B cell (primary cell): ENCODE data around the gene NXPH2. TPM values are rescaled to one million over a fixed set of nuclear protein-coding genes. Genes with fewer than 3 reads are reported as not detected.

ENCODE experiments used
- ATAC-seq: fragments of 200-7000 bp; cut with Tn5 transposase; one replicate; pipeline ENCODE4 v1.10.0; 2021; ENCODE audit warnings: low read depth, mild to moderate bottlenecking, moderate number of reproducible peaks, moderate library complexity
- CTCF ChIA-PET: fragments of 350-600 bp; sonication (Branson Sonifier 250); formaldehyde crosslinking; loops from one replicate; lab custom pipeline; 2021; ENCODE audit warnings: antibody characterized with exemption, inconsistent platforms; lab: Charles Lee
- POLR2A ChIA-PET: fragments of 350-600 bp; sonication (Branson Sonifier 250); formaldehyde crosslinking; loops from one replicate; lab custom pipeline; 2021; ENCODE audit warnings: antibody characterized with exemption; lab: Charles Lee
- DNase-seq: peaks from one replicate; pipeline ENCODE4 v3.0.0; 2013
- H2AFZ ChIP-seq: 2 replicates; pipeline ENCODE4 v1.6.1; 2012; ENCODE audit warnings: mild to moderate bottlenecking, low read depth, low read length; ENCODE audit not compliant: insufficient read depth, poor library complexity, severe bottlenecking
- H3K27ac ChIP-seq, 2 donors: 1 replicate in 1 of 2; 2 replicates in 1 of 2; pipeline ENCODE4 v1.5.1; 2012 to 2013; ENCODE audit warnings: low read length in 2 of 2, mild to moderate bottlenecking in 2 of 2, moderate library complexity in 1 of 2
- H3K27me3 ChIP-seq, 4 experiments: fragments of 200-600 bp in 1 of 4; sonication (generic) in 1 of 4; replicated peaks in 1 of 4; 1 replicate in 2 of 4; 2 replicates in 2 of 4; pipeline versions ENCODE4 v1.6.1 to v1.7.0; 2013 to 2016; ENCODE audit warnings: low read length in 3 of 4, mild to moderate bottlenecking in 2 of 4, mixed read lengths in 1 of 4, moderate library complexity in 1 of 4; ENCODE audit not compliant: insufficient read depth in 4 of 4, control insufficient read depth in 3 of 4; ENCODE audit errors: control extremely low read depth in 1 of 4
- H3K36me3 ChIP-seq, 2 experiments: replicated peaks in 1 of 2; 1 replicate in 1 of 2; 2 replicates in 1 of 2; pipeline versions ENCODE4 v1.6.1 to v1.7.1; 2013; ENCODE audit warnings: low read length in 1 of 2; ENCODE audit not compliant: insufficient read depth in 2 of 2, control insufficient read depth in 1 of 2; ENCODE audit errors: control extremely low read depth in 1 of 2, extremely low read depth in 1 of 2
- H3K4me1 ChIP-seq, 2 donors: fragments of 200-600 bp in 1 of 2; sonication (generic) in 1 of 2; 1 replicate in 1 of 2; 2 replicates in 1 of 2; pipeline versions ENCODE4 v1.5.1 to v1.6.1; 2013 to 2017; ENCODE audit warnings: low read length in 2 of 2; ENCODE audit not compliant: control insufficient read depth in 2 of 2, insufficient read depth in 2 of 2
- H3K4me2 ChIP-seq: replicated peaks from 2 replicates; pipeline ENCODE3; 2012; ENCODE audit warnings: mild to moderate bottlenecking, low read depth, low read length; ENCODE audit not compliant: poor library complexity, severe bottlenecking
- H3K4me3 ChIP-seq, 5 experiments: fragments of 200-600 bp in 1 of 5; sonication (generic) in 1 of 5; 1 replicate in 3 of 5; 2 replicates in 2 of 5; pipeline versions ENCODE4 v1.5.1 to v1.7.0; 2011 to 2016; ENCODE audit warnings: low read length in 4 of 5, mild to moderate bottlenecking in 4 of 5, low read depth in 2 of 5, control low read depth in 1 of 5, moderate library complexity in 1 of 5; ENCODE audit not compliant: insufficient read depth in 1 of 5; ENCODE audit errors: control extremely low read depth in 1 of 5, extremely low read depth in 1 of 5
- H3K79me2 ChIP-seq: fragments of 200-600 bp; sonication (generic); one replicate; pipeline ENCODE4 v1.6.0; 2016; ENCODE audit warnings: low read length; ENCODE audit not compliant: control insufficient read depth, insufficient read depth
- H3K9ac ChIP-seq: fragments of 200-600 bp; sonication (generic); 2 replicates; pipeline ENCODE4 v1.6.1; 2017; ENCODE audit warnings: mild to moderate bottlenecking, low read length, moderate library complexity
- H3K9me3 ChIP-seq, 3 donors: one replicate each; pipeline versions ENCODE4 v1.6.1 to v1.7.1; 2013; ENCODE audit warnings: low read length in 2 of 3; ENCODE audit not compliant: control insufficient read depth in 2 of 3, insufficient read depth in 1 of 3; ENCODE audit errors: control extremely low read depth in 1 of 3
- H4K20me1 ChIP-seq: 2 replicates; pipeline ENCODE4 v1.6.0; 2012; ENCODE audit warnings: mild to moderate bottlenecking, low read length; ENCODE audit not compliant: insufficient read depth, control insufficient read depth, poor library complexity, severe bottlenecking
- H3K27ac Mint-ChIP-seq: one replicate; pipeline ENCODE4 v1.8.0; 2021; ENCODE audit warnings: mixed read lengths
- H3K27me3 Mint-ChIP-seq: one replicate; pipeline ENCODE4 v1.8.0; 2021; ENCODE audit warnings: mixed read lengths
- H3K4me1 Mint-ChIP-seq: one replicate; pipeline ENCODE4 v1.8.0; 2021; ENCODE audit warnings: mixed read lengths
- H3K4me3 Mint-ChIP-seq: one replicate; pipeline ENCODE4 v1.8.0; 2021; ENCODE audit warnings: mixed read lengths
- H3K9me3 Mint-ChIP-seq: one replicate; pipeline ENCODE4 v1.8.0; 2022; ENCODE audit warnings: mixed read lengths; ENCODE audit not compliant: insufficient read depth
- EZH2 ChIP-seq: IDR thresholded peaks from 2 replicates; pipeline ENCODE4 v1.6.1; 2012; ENCODE audit warnings: borderline replicate concordance, low read depth, mild to moderate bottlenecking, moderate library complexity, low read length; ENCODE audit not compliant: insufficient read depth, poor library complexity, severe bottlenecking
- WGBS: methylation state at CpG from one replicate; pipeline ENCODE4 v1.1.5; 2013; ENCODE audit warnings: missing lambda C conversion rate; ENCODE audit not compliant: insufficient coverage; 5-methylcytosine and 5-hydroxymethylcytosine counted together
- intact Hi-C: fragments of 100-400 bp; cut with micrococcal nuclease; formaldehyde crosslinking; loops from one replicate; pipeline ENCODE4 v1.10.0; 2022
- polyA plus RNA-seq: library from polyadenylated mRNA; depleted of rRNA; stranded (reverse); fragments of >200 nt; gene quantifications from 2 replicates; pipeline ENCODE4 v1.2.3, GENCODE V29; 2012
- total RNA-seq, 2 donors: library from RNA; stranded (reverse); fragments of 120-200 nt in 1 of 2; gene quantifications; 1 replicate in 1 of 2; 2 replicates in 1 of 2; pipeline versions ENCODE4 v1.2.3 to v1.2.4, GENCODE V29; 2013 to 2022
- TF ChIP-seq, protein P1 (sequence below): fragments of 200-600 bp; IDR thresholded peaks from one replicate; pipeline ENCODE4 v1.8.0; 2022; ENCODE audit warnings: antibody characterized with exemption, mild to moderate bottlenecking

NXPH2 gene
- total and polyA plus RNA-seq, 2 donors (not counting 1 experiment from before 2014, with no cell fraction given): not detected

- ChIA-PET CTCF (no interaction called here), POLR2A (no interaction called here)
- Mint-ChIP-seq H3K27me3 (peaks cover under 1% of the 10 kb centered on the region), H3K27ac (peak overlapping the region; percentile 65), H3K4me1 (peaks cover 15% of the 10 kb centered on the region), H3K4me3 (peak overlapping the region; percentile 24), H3K9me3 (no peaks in the 10 kb centered on the region)
- Histone ChIP-seq H2AFZ (peak overlapping the region; percentile 53), H3K4me2 (peak overlapping the region; percentile 42), H3K36me3 (no peaks in the 10 kb centered on the region), H3K27ac (peak overlapping the region in 1 of 2 donors; percentile 17), H3K9ac (peak overlapping the region; percentile 5), H3K27me3 (no peaks in the 10 kb centered on the region), H4K20me1 (no peaks in the 10 kb centered on the region), H3K4me1 (peaks cover 7 to 8% of the 10 kb centered on the region in 2 donors), H3K79me2 (no peaks in the 10 kb centered on the region), H3K4me3 (no peak overlapping the region), H3K9me3 (no peaks in the 10 kb centered on the region)
- DNase-seq (peak; percentile 4), ATAC-seq (no peak)
- intact Hi-C loops: no loop called here
- TF ChIP-seq, protein P1, sequence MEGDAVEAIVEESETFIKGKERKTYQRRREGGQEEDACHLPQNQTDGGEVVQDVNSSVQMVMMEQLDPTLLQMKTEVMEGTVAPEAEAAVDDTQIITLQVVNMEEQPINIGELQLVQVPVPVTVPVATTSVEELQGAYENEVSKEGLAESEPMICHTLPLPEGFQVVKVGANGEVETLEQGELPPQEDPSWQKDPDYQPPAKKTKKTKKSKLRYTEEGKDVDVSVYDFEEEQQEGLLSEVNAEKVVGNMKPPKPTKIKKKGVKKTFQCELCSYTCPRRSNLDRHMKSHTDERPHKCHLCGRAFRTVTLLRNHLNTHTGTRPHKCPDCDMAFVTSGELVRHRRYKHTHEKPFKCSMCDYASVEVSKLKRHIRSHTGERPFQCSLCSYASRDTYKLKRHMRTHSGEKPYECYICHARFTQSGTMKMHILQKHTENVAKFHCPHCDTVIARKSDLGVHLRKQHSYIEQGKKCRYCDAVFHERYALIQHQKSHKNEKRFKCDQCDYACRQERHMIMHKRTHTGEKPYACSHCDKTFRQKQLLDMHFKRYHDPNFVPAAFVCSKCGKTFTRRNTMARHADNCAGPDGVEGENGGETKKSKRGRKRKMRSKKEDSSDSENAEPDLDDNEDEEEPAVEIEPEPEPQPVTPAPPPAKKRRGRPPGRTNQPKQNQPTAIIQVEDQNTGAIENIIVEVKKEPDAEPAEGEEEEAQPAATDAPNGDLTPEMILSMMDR: no peak
- TF ChIP-seq EZH2: no peak
- 0% methylated on average over 2 of the region's 4 CpGs for WGBS
Measured at GRCh38 chr2:138689705-138690104, 90.5 kb downstream of the NXPH2 start.

DNA sequence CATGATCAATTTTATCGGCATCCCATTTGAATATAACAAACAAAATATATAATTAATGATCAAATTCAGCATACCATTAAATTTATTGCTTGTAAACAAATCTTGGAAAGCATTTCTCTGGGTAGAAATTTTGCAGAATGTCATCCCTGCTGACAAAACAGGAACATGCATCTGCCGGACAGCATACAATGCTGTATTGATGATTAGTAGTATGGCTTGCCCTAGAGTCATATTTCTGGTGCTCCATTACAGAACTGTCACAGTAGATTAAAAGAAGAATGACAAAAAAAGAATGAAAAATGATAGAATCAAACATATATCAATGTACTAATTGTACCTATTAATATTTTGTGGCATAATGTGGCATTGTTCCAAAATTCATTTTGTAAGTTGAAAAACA, 98.0 kb downstream of the NXPH2 start:
- Histone ChIP-seq H4K20me1 (no peaks in the 10 kb centered on the region), H3K9me3 (no peaks in the 10 kb centered on the region), H2AFZ (no peak overlapping the region), H3K9ac (no peak overlapping the region), H3K36me3 (no peaks in the 10 kb centered on the region), H3K4me3 (no peak overlapping the region), H3K4me2 (no peak overlapping the region), H3K27ac (no peak overlapping the region), H3K27me3 (no peaks in the 10 kb centered on the region), H3K4me1 (no peaks in the 10 kb centered on the region), H3K79me2 (no peaks in the 10 kb centered on the region)
- no peak for TF ChIP-seq EZH2
- TF ChIP-seq, protein P1: no peak
- intact Hi-C loops: no loop called here
- 100% methylated on average over 1 of the region's 2 CpGs for WGBS
- ChIA-PET POLR2A (no interaction called here), CTCF (no interaction called here)
- Mint-ChIP-seq H3K4me3 (no peak overlapping the region), H3K9me3 (no peaks in the 10 kb centered on the region), H3K27ac (no peak overlapping the region), H3K4me1 (no peaks in the 10 kb centered on the region), H3K27me3 (peaks cover 9% of the 10 kb centered on the region)
- no peak for DNase-seq
- ATAC-seq: no peak
